ENCODE data around the gene DNAH17. TPM values are rescaled to one million over a fixed set of nuclear protein-coding genes. Genes with fewer than 3 reads are reported as not detected.

Gene DNAH17
- total and polyA plus RNA-seq, 2 donors (not counting 3 experiments of a cell fraction or from before 2014, with no cell fraction given) = not detected

GRCh38 chr17:78556812-78557211, 20.4 kb downstream of the DNAH17 start:
- H3K4me3 ChIP-seq (replicated peaks in 1 of 3; ENCODE audit: insufficient read depth in 1 of 3, low read depth in 1 of 3, low read length in 3 of 3) = no peak overlapping the region
- ChIA-PET POLR2A (no interaction called here), CTCF (no interaction called here)
- H2AFZ ChIP-seq (ENCODE audit: low read depth, low read length) = no peak overlapping the region
- dilution Hi-C loops (cut with MboI; ENCODE audit: extremely low pct_ligation_motif_present, low sequenced_read_pairs) = no loop called here
- no peak overlapping the region for H3K4me2 ChIP-seq (ENCODE audit: insufficient read depth, low read length)
- H3K79me2 ChIP-seq (ENCODE audit: control insufficient read depth, insufficient read depth, low read length) = no peaks in the 10 kb centered on the region
- FAIRE-seq (no peak), DNase-seq (ENCODE audit: low read depth, low spot score) (peak; percentile 4)
- H4K20me1 ChIP-seq (replicated peaks; ENCODE audit: control insufficient read depth, extremely low read depth, insufficient read depth, low read length) = no peaks in the 10 kb centered on the region
- BruUV-seq (replicated peaks) = no TSS peak
- no peaks in the 10 kb centered on the region for H3K4me1 ChIP-seq (ENCODE audit: control insufficient read depth, extremely low read depth, insufficient read depth, low read length)
- intact Hi-C loops (cut with micrococcal nuclease) = no loop called here
- no peaks in the 10 kb centered on the region for H3K9me1 ChIP-seq (replicated peaks; ENCODE audit: control insufficient read depth, extremely low read depth, insufficient read depth, low read length)
- H3K9me3 ChIP-seq (replicated peaks; ENCODE audit: control insufficient read depth, insufficient read depth, low read length) = no peaks in the 10 kb centered on the region
- TF ChIP-seq POLR2AphosphoS5 (IDR thresholded peaks at IDR 0.05; ENCODE audit: insufficient read depth, low read depth, low read length) (no peak), POLR2A (IDR thresholded peaks at IDR 0.05; ENCODE audit: low read depth, low read length) (no peak), FOS (IDR thresholded peaks at IDR 0.05; ENCODE audit: borderline replicate concordance, insufficient read depth, low read length) (no peak), JUN (IDR thresholded peaks at IDR 0.05; ENCODE audit: borderline replicate concordance, insufficient read depth, insufficient read length, low read depth) (no peak), GATA2 (IDR thresholded peaks at IDR 0.05; ENCODE audit: insufficient read depth, insufficient read length, low read depth, low read length) (no peak), EZH2 (IDR thresholded peaks at IDR 0.05; ENCODE audit: borderline replicate concordance, low read depth, low read length, severe bottlenecking) (no peak), MYC (IDR thresholded peaks at IDR 0.05; ENCODE audit: low read depth, low read length) (no peak)
- TF ChIP-seq, protein P1, sequence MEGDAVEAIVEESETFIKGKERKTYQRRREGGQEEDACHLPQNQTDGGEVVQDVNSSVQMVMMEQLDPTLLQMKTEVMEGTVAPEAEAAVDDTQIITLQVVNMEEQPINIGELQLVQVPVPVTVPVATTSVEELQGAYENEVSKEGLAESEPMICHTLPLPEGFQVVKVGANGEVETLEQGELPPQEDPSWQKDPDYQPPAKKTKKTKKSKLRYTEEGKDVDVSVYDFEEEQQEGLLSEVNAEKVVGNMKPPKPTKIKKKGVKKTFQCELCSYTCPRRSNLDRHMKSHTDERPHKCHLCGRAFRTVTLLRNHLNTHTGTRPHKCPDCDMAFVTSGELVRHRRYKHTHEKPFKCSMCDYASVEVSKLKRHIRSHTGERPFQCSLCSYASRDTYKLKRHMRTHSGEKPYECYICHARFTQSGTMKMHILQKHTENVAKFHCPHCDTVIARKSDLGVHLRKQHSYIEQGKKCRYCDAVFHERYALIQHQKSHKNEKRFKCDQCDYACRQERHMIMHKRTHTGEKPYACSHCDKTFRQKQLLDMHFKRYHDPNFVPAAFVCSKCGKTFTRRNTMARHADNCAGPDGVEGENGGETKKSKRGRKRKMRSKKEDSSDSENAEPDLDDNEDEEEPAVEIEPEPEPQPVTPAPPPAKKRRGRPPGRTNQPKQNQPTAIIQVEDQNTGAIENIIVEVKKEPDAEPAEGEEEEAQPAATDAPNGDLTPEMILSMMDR (IDR thresholded peaks at IDR 0.05; ENCODE audit: extremely low read depth in 1 of 2, insufficient read depth in 1 of 2, low read depth in 1 of 2, low read length in 2 of 2) = no peak
- TF ChIP-seq, protein P2, sequence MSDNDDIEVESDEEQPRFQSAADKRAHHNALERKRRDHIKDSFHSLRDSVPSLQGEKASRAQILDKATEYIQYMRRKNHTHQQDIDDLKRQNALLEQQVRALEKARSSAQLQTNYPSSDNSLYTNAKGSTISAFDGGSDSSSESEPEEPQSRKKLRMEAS (IDR thresholded peaks at IDR 0.05; ENCODE audit: insufficient read depth, insufficient read length) = no peak
- H3K9ac ChIP-seq (replicated peaks; ENCODE audit: extremely low read depth, insufficient read depth, low read length) = no peak overlapping the region
- H3K27me3 ChIP-seq (ENCODE audit: control insufficient read depth in 2 of 2, insufficient read depth in 2 of 2, low read length in 2 of 2) = no peaks in the 10 kb centered on the region
- no peaks in the 10 kb centered on the region for H3K36me3 ChIP-seq (ENCODE audit: control insufficient read depth in 2 of 2, extremely low read depth in 1 of 2, insufficient read depth in 2 of 2, low read length in 2 of 2)
- H3K27ac ChIP-seq (ENCODE audit: insufficient read depth, low read depth, low read length) = no peak overlapping the region

All from endothelial cell of umbilical vein (primary cell).